HepG2 (cell line): Measurements from ENCODE around the gene EXO1. TPM values are rescaled to one million over a fixed set of nuclear protein-coding genes. Genes with fewer than 3 reads are reported as not detected.

ENCODE experiments used
- ZNF17 ChIP-seq: sonication (generic); formaldehyde crosslinking; IDR thresholded peaks from 2 replicates; pipeline ENCODE4 v1.5.0; 2020; ENCODE audit warnings: mild to moderate bottlenecking, missing genetic modification reagents
- ZNF883 ChIP-seq: sonication (generic); formaldehyde crosslinking; IDR thresholded peaks from 2 replicates; pipeline ENCODE4 v1.5.1; 2020; ENCODE audit warnings: mild to moderate bottlenecking, missing genetic modification reagents; ENCODE audit errors: not compliant biosample characterization
- polyA plus RNA-seq, 8 experiments: library from polyadenylated mRNA; depleted of rRNA in 3 of 8; stranded (reverse) in 7 of 8; unstranded in 1 of 8; fragments of >200 nt; fragmentation: Illumina TruSeq in 4 of 8; extraction: Trizol in 4 of 8; gene quantifications; 2 replicates each; pipeline versions ENCODE4 v1.2.1 to v1.2.3, GENCODE V29; 2011 to 2016; ENCODE audit warnings: low read depth in 4 of 8, missing spikeins in 1 of 8, mixed read lengths in 1 of 8; ENCODE audit not compliant: insufficient read depth in 1 of 8
- total RNA-seq, 5 experiments: library from RNA; depleted of rRNA; stranded (reverse); fragments of >200 nt; fragmentation: Illumina TruSeq; extraction: Trizol; gene quantifications; 2 replicates each; pipeline ENCODE4 v1.2.3, GENCODE V29; 2016; ENCODE audit warnings: low read depth in 1 of 5
- TF ChIP-seq, protein P1 (sequence below): sonication (generic); formaldehyde crosslinking; IDR thresholded peaks from 2 replicates; pipeline ENCODE4 v1.4.0; 2020; ENCODE audit warnings: missing genetic modification reagents
- TF ChIP-seq, protein P2 (sequence below): sonication (generic); formaldehyde crosslinking; IDR thresholded peaks from 2 replicates; pipeline ENCODE4 v1.4.0; 2020; ENCODE audit warnings: missing genetic modification reagents
- TF ChIP-seq, protein P3 (sequence below): sonication (generic); formaldehyde crosslinking; IDR thresholded peaks from 2 replicates; pipeline ENCODE4 v1.4.0; 2020; ENCODE audit warnings: missing genetic modification reagents
- TF ChIP-seq, protein P4 (sequence below): IDR thresholded peaks from 2 replicates; pipeline ENCODE4 v1.6.1; 2016; ENCODE audit warnings: low read depth, borderline replicate concordance
- TF ChIP-seq, protein P5 (sequence below): sonication (generic); formaldehyde crosslinking; IDR thresholded peaks from 2 replicates; pipeline ENCODE4 v1.9.0; 2021; ENCODE audit warnings: missing genetic modification reagents, mild to moderate bottlenecking, borderline replicate concordance

The EXO1 gene
- total and polyA plus RNA-seq, 2 of the 13 experiments (the other 11 are each of a cell fraction or from before 2014, with no cell fraction given), result 3.2 to 26.1 TPM

DNA sequence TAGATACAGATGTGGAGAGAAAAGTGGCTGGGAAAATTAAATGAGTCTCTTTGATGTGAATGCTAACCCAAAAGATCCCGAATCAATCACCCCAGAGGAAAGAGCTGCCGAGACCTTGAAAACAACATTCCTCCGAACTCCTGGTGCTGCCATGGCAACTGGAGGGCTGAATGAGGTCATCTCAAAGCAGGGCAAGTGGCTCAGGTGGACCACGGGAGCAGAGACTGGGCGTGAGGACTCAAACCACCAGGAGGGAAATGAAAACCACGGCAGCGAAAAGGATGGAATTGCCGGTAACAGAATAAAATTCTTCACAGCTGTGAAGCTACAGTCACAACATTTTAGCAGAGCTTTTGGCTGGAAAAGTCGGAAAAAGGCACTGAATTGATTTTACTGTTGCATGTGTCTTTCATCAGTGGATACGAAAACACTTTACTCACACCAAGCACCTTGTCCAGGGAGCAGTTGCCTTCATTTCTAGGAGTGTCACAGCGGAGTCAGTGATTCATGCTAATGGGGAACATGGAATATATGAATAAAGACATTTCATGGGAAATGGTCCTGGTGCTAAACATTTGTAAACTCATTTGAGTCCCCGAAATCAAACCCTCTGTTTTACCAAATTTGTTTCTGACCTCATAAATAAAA, 86.3 kb downstream of the EXO1 start (continued):
- TF ChIP-seq, protein P1, sequence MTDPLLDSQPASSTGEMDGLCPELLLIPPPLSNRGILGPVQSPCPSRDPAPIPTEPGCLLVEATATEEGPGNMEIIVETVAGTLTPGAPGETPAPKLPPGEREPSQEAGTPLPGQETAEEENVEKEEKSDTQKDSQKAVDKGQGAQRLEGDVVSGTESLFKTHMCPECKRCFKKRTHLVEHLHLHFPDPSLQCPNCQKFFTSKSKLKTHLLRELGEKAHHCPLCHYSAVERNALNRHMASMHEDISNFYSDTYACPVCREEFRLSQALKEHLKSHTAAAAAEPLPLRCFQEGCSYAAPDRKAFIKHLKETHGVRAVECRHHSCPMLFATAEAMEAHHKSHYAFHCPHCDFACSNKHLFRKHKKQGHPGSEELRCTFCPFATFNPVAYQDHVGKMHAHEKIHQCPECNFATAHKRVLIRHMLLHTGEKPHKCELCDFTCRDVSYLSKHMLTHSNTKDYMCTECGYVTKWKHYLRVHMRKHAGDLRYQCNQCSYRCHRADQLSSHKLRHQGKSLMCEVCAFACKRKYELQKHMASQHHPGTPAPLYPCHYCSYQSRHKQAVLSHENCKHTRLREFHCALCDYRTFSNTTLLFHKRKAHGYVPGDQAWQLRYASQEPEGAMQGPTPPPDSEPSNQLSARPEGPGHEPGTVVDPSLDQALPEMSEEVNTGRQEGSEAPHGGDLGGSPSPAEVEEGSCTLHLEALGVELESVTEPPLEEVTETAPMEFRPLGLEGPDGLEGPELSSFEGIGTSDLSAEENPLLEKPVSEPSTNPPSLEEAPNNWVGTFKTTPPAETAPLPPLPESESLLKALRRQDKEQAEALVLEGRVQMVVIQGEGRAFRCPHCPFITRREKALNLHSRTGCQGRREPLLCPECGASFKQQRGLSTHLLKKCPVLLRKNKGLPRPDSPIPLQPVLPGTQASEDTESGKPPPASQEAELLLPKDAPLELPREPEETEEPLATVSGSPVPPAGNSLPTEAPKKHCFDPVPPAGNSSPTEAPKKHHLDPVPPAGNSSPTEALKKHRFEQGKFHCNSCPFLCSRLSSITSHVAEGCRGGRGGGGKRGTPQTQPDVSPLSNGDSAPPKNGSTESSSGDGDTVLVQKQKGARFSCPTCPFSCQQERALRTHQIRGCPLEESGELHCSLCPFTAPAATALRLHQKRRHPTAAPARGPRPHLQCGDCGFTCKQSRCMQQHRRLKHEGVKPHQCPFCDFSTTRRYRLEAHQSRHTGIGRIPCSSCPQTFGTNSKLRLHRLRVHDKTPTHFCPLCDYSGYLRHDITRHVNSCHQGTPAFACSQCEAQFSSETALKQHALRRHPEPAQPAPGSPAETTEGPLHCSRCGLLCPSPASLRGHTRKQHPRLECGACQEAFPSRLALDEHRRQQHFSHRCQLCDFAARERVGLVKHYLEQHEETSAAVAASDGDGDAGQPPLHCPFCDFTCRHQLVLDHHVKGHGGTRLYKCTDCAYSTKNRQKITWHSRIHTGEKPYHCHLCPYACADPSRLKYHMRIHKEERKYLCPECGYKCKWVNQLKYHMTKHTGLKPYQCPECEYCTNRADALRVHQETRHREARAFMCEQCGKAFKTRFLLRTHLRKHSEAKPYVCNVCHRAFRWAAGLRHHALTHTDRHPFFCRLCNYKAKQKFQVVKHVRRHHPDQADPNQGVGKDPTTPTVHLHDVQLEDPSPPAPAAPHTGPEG (CRISPR knock-in tag), result no peak
- TF ChIP-seq ZNF883 (CRISPR knock-in tag), result no peak
- TF ChIP-seq, protein P2, sequence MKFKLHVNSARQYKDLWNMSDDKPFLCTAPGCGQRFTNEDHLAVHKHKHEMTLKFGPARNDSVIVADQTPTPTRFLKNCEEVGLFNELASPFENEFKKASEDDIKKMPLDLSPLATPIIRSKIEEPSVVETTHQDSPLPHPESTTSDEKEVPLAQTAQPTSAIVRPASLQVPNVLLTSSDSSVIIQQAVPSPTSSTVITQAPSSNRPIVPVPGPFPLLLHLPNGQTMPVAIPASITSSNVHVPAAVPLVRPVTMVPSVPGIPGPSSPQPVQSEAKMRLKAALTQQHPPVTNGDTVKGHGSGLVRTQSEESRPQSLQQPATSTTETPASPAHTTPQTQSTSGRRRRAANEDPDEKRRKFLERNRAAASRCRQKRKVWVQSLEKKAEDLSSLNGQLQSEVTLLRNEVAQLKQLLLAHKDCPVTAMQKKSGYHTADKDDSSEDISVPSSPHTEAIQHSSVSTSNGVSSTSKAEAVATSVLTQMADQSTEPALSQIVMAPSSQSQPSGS, result peak; percentile 54; the same call in 1 of the 2 replicates
- TF ChIP-seq, protein P3, sequence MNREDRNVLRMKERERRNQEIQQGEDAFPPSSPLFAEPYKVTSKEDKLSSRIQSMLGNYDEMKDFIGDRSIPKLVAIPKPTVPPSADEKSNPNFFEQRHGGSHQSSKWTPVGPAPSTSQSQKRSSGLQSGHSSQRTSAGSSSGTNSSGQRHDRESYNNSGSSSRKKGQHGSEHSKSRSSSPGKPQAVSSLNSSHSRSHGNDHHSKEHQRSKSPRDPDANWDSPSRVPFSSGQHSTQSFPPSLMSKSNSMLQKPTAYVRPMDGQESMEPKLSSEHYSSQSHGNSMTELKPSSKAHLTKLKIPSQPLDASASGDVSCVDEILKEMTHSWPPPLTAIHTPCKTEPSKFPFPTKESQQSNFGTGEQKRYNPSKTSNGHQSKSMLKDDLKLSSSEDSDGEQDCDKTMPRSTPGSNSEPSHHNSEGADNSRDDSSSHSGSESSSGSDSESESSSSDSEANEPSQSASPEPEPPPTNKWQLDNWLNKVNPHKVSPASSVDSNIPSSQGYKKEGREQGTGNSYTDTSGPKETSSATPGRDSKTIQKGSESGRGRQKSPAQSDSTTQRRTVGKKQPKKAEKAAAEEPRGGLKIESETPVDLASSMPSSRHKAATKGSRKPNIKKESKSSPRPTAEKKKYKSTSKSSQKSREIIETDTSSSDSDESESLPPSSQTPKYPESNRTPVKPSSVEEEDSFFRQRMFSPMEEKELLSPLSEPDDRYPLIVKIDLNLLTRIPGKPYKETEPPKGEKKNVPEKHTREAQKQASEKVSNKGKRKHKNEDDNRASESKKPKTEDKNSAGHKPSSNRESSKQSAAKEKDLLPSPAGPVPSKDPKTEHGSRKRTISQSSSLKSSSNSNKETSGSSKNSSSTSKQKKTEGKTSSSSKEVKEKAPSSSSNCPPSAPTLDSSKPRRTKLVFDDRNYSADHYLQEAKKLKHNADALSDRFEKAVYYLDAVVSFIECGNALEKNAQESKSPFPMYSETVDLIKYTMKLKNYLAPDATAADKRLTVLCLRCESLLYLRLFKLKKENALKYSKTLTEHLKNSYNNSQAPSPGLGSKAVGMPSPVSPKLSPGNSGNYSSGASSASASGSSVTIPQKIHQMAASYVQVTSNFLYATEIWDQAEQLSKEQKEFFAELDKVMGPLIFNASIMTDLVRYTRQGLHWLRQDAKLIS (CRISPR knock-in tag), result no peak
- no peak for TF ChIP-seq ZNF17
- TF ChIP-seq, protein P4, sequence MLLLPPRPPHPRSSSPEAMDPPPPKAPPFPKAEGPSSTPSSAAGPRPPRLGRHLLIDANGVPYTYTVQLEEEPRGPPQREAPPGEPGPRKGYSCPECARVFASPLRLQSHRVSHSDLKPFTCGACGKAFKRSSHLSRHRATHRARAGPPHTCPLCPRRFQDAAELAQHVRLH (CRISPR knock-in tag), result no peak
- TF ChIP-seq, protein P5, sequence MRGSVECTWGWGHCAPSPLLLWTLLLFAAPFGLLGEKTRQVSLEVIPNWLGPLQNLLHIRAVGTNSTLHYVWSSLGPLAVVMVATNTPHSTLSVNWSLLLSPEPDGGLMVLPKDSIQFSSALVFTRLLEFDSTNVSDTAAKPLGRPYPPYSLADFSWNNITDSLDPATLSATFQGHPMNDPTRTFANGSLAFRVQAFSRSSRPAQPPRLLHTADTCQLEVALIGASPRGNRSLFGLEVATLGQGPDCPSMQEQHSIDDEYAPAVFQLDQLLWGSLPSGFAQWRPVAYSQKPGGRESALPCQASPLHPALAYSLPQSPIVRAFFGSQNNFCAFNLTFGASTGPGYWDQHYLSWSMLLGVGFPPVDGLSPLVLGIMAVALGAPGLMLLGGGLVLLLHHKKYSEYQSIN, result no peak
- TF ChIP-seq, all 625 proteins: peak for 6
